Measurements from ENCODE around the gene PALS2. TPM values are rescaled to one million over a fixed set of nuclear protein-coding genes. Genes with fewer than 3 reads are reported as not detected.

Gene PALS2
- total RNA-seq, 1 experiment from 2014 or later = 44.6 TPM

DNA sequence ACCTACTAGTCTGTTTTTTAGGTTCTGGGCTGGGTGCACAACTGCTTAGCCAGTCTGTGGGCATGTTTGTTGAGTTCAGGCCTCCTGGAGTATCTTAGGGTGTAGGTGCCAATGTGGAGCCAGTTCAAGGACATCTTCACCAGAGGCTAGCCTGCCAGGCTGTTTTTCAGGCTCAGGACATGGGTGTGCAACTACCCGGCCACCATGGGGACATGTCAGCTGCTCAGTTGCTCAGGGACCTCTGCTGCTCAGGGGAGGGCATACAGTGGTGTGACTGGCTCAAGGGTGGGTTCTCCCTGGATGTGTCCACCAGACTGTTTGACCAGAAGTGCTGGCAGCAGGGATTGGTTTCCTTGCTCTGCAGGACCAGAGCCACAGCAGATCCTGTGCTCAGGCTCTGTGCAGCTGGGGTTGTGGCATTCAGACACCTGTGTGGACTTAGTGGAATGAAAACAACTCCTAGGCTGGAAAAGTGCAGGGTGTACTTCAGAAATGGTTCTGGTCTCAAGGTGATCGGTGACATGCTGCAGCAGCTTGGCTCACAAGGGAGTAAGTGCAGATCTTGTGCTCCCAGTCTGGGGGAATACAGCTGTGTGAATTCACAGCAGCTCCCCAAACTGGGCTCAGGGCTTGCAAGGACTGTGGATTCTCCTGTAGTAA, 44.8 kb downstream of the PALS2 start (continued):
- TF ChIP-seq, protein P1, sequence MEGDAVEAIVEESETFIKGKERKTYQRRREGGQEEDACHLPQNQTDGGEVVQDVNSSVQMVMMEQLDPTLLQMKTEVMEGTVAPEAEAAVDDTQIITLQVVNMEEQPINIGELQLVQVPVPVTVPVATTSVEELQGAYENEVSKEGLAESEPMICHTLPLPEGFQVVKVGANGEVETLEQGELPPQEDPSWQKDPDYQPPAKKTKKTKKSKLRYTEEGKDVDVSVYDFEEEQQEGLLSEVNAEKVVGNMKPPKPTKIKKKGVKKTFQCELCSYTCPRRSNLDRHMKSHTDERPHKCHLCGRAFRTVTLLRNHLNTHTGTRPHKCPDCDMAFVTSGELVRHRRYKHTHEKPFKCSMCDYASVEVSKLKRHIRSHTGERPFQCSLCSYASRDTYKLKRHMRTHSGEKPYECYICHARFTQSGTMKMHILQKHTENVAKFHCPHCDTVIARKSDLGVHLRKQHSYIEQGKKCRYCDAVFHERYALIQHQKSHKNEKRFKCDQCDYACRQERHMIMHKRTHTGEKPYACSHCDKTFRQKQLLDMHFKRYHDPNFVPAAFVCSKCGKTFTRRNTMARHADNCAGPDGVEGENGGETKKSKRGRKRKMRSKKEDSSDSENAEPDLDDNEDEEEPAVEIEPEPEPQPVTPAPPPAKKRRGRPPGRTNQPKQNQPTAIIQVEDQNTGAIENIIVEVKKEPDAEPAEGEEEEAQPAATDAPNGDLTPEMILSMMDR (IDR thresholded peaks at IDR 0.05 in 2 of 3, conservative IDR thresholded peaks at IDR 0.05 in 1 of 3; ENCODE audit: borderline replicate concordance in 1 of 3, insufficient read depth in 1 of 3, low read depth in 2 of 3, low read length in 2 of 3) = no peak
- TF ChIP-seq EZH2 (IDR thresholded peaks at IDR 0.05) = no peak

DNA sequence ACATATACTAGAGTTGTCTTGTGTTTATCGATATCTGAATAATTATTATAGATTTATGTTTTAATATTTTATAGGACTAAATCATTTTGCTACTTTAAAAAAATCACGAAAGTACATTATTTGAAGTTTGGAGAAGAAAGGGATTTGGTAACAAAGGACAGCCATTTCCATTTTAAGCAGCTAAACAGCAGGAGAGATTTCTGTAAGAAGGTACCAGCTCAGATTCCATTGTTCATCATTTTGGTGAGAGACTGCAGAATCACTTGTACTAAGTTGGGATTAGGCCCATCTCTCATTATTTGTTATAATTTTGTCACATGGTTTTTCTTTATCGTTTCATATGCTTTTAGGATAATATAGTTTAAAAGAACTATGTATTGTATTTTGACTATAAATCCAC, 46.7 kb downstream of the PALS2 start:
- Histone ChIP-seq H3K27me3 (ENCODE audit: insufficient read depth, low read length) (no peaks in the 10 kb centered on the region), H3K27ac (ENCODE audit: low read depth, low read length) (no peak overlapping the region), H3K4me1 (ENCODE audit: control insufficient read depth in 1 of 2, insufficient read depth in 2 of 2, low read length in 2 of 2) (no peaks in the 10 kb centered on the region), H2AFZ (ENCODE audit: low read depth, low read length, poor library complexity, severe bottlenecking) (no peak overlapping the region), H3K36me3 (ENCODE audit: control insufficient read depth in 1 of 2, insufficient read depth in 2 of 2, low read length in 2 of 2) (no peaks in the 10 kb centered on the region), H3K4me2 (ENCODE audit: low read length) (no peak overlapping the region), H3K79me2 (ENCODE audit: insufficient read depth, low read length) (peaks cover 87% of the 10 kb centered on the region), H4K20me1 (ENCODE audit: insufficient read depth) (no peaks in the 10 kb centered on the region), H3K9me2 (ENCODE audit: insufficient read depth) (no peaks in the 10 kb centered on the region), H3K9ac (ENCODE audit: low read length) (no peak overlapping the region), H3K4me3 (replicated peaks in 1 of 2; ENCODE audit: low read depth in 1 of 2, low read length in 2 of 2) (no peak overlapping the region), H3K9me3 (ENCODE audit: control insufficient read depth in 1 of 2, insufficient read depth in 1 of 2, low read depth in 1 of 2, low read length in 2 of 2) (no peaks in the 10 kb centered on the region)
- POLR2A ChIA-PET = interaction anchor here (0.5 kb wide), 1 partner anchor 560 kb away, joined by 4 read pairs; no protein-coding TSS in a partner anchor
- no TSS peak for BruUV-seq (replicated peaks)
- intact Hi-C loops (cut with micrococcal nuclease) = no loop called here
- DNase-seq (ENCODE audit: low read depth, low spot score) = no peak
- no peak for ATAC-seq
- RAD21 ChIA-PET (ENCODE audit: low non-redundant PET in 1 of 2, low total read pairs in 2 of 2, uncharacterized antibody in 2 of 2, unreplicated experiment in 2 of 2) = no interaction called here
- CTCF ChIA-PET = no interaction called here
- TF ChIP-seq ZFX (IDR thresholded peaks at IDR 0.05) (no peak), CEBPB (IDR thresholded peaks at IDR 0.05; ENCODE audit: low read depth) (no peak), FOSL1 (IDR thresholded peaks at IDR 0.05; ENCODE audit: low read depth) (no peak), SIN3A (IDR thresholded peaks at IDR 0.05; ENCODE audit: low read depth) (no peak), RAD21 (IDR thresholded peaks at IDR 0.05; ENCODE audit: low read depth) (no peak), EZH2phosphoT487 (IDR thresholded peaks at IDR 0.05; ENCODE audit: borderline replicate concordance) (no peak), EZH2 (IDR thresholded peaks at IDR 0.05) (no peak), YY1 (IDR thresholded peaks at IDR 0.05; ENCODE audit: extremely low read depth, insufficient replicate concordance, low read depth, low read length) (no peak), JUND (IDR thresholded peaks at IDR 0.05) (no peak), SP1 (IDR thresholded peaks at IDR 0.05; ENCODE audit: low read depth) (no peak), ELF1 (IDR thresholded peaks at IDR 0.05; ENCODE audit: borderline replicate concordance, low read depth) (no peak), POLR2A (IDR thresholded peaks at IDR 0.05; ENCODE audit: borderline replicate concordance, extremely low read depth, insufficient read depth, insufficient read length) (no peak), SRF (IDR thresholded peaks at IDR 0.05; ENCODE audit: low read depth) (no peak), TCF7L2 (IDR thresholded peaks at IDR 0.05; ENCODE audit: borderline replicate concordance, extremely low read depth, insufficient read depth, insufficient read length) (no peak), CBX3 (IDR thresholded peaks at IDR 0.05; ENCODE audit: low read depth) (no peak)
- TF ChIP-seq, protein P2, sequence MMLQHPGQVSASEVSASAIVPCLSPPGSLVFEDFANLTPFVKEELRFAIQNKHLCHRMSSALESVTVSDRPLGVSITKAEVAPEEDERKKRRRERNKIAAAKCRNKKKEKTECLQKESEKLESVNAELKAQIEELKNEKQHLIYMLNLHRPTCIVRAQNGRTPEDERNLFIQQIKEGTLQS (IDR thresholded peaks at IDR 0.05) = no peak
- TF ChIP-seq, protein P1 (IDR thresholded peaks at IDR 0.05 in 2 of 3, conservative IDR thresholded peaks at IDR 0.05 in 1 of 3; ENCODE audit: borderline replicate concordance in 1 of 3, insufficient read depth in 1 of 3, low read depth in 2 of 3, low read length in 2 of 3) = no peak
- TF ChIP-seq, protein P3, sequence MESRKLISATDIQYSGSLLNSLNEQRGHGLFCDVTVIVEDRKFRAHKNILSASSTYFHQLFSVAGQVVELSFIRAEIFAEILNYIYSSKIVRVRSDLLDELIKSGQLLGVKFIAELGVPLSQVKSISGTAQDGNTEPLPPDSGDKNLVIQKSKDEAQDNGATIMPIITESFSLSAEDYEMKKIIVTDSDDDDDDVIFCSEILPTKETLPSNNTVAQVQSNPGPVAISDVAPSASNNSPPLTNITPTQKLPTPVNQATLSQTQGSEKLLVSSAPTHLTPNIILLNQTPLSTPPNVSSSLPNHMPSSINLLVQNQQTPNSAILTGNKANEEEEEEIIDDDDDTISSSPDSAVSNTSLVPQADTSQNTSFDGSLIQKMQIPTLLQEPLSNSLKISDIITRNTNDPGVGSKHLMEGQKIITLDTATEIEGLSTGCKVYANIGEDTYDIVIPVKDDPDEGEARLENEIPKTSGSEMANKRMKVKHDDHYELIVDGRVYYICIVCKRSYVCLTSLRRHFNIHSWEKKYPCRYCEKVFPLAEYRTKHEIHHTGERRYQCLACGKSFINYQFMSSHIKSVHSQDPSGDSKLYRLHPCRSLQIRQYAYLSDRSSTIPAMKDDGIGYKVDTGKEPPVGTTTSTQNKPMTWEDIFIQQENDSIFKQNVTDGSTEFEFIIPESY (IDR thresholded peaks at IDR 0.05; ENCODE audit: extremely low read depth, insufficient replicate concordance, low read length) = no peak
- TF ChIP-seq, protein P4, sequence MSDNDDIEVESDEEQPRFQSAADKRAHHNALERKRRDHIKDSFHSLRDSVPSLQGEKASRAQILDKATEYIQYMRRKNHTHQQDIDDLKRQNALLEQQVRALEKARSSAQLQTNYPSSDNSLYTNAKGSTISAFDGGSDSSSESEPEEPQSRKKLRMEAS (IDR thresholded peaks at IDR 0.05) = no peak
